ENCODE data around the gene SPA17.

SPA17 gene

GRCh38 chr11:124663861-124664260, 9.8 kb upstream of the SPA17 start:
- no peak for DNase-seq

- DNase-seq = no peak
Observed at GRCh38 chr11:124667601-124668000, 6.1 kb upstream of the SPA17 start.

GRCh38 chr11:124669193-124669592, 4.5 kb upstream of the SPA17 start:
- peak; percentile 5 for DNase-seq

GRCh38 chr11:124670732-124671131, 3.0 kb upstream of the SPA17 start:
- no peak for DNase-seq

- DNase-seq = no peak
Observed at GRCh38 chr11:124672536-124673215, 1.0 kb upstream of the SPA17 start.

GRCh38 chr11:124674168-124674517, 439 bp downstream of the SPA17 start:
- DNase-seq = no peak

- DNase-seq = no peak
Observed at GRCh38 chr11:124674571-124674970, 867 bp downstream of the SPA17 start.

- no peak for DNase-seq
Observed at GRCh38 chr11:124676386-124676785, 2.7 kb downstream of the SPA17 start.

DNA sequence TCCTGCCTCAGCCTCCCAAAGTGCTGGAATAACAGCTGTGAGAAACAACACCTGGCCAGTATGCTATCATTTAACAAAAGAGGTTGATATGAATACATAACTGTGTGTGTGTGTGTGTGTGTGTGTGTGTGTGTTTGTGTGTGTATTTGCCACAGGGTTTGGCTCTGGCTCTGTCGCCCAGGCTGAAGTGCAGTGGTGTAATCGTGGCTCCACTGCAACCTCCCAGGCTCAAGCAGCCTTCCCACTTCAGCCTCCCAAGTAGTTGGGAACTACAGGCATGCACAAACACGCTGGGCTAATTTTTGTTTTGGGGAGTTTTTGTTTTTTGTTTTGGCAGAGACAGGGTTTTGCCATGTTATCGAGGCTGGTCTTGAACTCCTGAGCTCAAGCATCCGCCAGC, 4.7 kb downstream of the SPA17 start:
- DNase-seq = no peak

DNA sequence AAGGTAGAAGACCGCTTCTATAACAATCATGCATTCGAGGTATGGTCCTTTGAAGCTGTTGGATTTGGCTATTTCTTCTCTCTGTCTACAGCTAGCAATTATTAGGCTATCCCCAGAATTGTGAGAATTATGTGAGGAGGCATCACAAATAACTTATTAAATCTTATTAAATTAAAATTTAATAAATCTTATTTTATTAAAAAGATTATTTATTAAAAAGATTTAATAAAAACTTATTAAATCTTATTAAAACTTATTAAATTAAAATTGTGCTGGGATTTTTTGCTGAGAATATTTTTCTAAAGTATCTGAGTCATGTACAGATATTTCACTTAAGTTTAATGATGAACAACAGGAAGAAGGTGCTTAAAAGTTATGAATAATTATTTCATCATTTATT, 7.7 kb downstream of the SPA17 start:
- DNase-seq = no peak

DNA sequence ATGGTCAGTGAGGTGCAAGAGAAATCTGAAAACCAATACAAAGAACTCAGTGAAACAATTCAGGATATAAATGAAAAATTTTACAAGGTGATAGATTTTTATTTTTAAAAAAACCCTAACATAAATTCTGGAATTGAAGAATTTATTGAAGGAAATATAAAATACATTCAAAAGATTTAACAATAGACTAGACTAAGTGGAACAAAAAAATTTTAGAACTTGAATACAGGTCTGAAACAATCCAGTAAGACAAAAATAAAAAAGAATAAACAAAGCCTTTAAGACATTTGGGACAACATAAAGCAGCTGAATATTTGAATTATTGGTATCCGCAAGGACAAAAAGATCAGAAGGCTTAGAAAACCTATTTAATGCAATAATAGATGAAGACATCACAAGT, 8.7 kb downstream of the SPA17 start:
- no peak for DNase-seq

DNA sequence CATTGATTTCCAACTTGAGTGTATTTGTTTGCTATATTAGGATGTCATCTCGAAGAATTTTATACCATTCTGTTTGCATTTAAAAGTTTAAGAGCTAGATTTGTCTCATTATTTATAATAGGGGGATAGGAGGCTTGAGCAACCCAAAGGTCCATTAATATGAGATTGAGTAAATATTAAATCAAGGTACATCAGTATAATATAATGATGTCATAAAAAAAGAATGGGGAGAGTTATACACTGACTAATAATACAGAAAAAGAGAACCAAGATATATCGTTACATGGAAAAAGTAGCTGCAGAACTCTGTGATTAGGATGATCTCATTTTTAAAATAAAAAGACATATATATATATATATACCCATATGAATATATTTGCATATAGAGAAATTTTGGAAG, 19.4 kb downstream of the SPA17 start:
- DNase-seq = no peak

DNA sequence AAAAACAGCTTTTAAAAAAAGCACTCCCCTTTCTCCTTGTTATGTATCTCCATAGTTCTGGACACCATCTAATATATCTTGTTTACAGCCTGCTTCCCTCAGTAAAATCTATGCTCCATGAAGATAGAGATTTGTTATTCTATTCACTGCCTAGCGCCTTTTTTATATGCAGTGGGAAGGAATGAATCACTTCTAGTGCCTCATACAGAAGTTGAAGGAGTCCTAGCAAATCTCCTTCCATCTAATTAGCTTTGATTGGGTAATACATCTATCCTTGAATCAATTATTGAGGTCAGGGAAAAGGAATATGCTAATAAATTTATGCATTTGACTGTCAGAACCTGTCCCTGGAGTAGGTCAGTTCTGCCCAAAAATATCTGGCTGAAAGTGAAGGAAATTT, 25.8 kb downstream of the SPA17 start:
- no peak for DNase-seq

GRCh38 chr11:124700028-124700427, 26.3 kb downstream of the SPA17 start:
- DNase-seq = no peak

DNA sequence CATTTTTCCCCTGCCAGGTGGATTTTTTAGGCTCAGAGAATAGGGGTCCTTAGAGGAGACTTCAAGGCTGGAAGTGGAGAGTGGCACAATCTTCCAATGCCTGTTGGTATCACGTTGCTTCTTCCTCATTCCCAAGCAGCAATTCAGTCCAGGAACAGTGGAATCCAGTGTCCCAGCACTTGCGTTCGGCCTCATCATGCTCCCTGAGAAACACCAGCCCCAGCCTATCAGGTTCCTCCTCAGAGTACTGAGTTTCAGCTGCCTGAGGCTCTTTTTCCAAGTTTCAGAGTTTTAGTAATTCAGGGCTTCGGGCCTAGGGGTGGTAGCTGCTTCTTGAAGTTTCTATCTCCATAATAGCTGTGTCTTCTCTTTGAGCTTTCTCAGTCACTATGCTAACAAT, 34.1 kb downstream of the SPA17 start:
- DNase-seq = no peak

DNA sequence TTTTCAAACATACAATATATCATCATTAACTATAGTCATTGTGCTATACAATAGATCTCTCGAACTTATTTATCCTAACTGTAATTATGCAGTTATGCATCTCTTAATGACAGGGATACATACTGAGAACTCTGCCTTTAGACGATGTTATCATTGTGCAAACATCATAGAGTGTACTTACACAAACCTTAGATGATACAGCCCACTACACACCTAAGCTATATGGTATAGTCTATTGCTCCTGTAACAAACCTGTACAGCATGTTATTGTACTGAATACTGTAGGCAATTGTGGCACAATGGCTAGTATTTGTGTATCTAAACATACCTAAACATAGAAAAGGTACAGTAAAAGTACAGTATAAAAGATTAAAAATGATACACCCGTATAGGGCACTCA, 38.7 kb downstream of the SPA17 start:
- no peak for DNase-seq

DNA sequence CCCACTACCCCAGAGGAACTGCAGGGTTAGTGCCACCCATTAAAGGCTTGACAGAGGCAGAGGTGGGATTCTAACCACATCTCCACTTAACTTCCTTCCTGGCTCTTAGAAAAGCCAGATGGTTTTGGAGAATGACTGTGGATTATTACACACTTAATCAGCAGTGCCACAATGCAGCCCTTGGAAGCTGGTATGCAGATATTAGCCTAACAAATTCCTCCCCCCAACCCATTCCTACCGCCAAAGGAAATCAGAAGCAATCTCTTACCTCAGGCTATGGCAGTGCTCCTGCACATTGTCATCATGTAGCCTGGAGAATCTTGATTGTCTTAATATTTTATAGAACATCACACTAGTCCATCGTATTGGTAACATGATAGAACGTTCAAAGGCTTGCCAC, 42.9 kb downstream of the SPA17 start:
- DNase-seq = no peak

DNA sequence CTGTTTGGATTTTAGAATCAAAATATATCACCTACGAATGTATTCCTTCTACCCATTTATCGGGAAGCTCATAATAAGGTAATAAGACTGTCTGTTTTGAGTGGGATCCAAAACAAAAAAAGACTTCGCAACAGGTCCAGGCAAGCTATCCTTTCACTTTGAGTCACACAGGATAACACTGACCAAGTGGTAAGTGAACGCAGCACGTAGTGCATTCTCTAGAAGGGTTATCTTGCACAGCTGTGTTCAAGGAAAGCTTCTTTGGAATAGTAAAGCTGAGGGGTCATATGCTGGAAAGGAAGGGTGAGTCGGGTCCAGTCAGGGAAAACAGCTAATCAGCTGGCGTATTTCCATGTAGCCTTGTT, 43.7 kb downstream of the SPA17 start:
- DNase-seq = no peak

DNA sequence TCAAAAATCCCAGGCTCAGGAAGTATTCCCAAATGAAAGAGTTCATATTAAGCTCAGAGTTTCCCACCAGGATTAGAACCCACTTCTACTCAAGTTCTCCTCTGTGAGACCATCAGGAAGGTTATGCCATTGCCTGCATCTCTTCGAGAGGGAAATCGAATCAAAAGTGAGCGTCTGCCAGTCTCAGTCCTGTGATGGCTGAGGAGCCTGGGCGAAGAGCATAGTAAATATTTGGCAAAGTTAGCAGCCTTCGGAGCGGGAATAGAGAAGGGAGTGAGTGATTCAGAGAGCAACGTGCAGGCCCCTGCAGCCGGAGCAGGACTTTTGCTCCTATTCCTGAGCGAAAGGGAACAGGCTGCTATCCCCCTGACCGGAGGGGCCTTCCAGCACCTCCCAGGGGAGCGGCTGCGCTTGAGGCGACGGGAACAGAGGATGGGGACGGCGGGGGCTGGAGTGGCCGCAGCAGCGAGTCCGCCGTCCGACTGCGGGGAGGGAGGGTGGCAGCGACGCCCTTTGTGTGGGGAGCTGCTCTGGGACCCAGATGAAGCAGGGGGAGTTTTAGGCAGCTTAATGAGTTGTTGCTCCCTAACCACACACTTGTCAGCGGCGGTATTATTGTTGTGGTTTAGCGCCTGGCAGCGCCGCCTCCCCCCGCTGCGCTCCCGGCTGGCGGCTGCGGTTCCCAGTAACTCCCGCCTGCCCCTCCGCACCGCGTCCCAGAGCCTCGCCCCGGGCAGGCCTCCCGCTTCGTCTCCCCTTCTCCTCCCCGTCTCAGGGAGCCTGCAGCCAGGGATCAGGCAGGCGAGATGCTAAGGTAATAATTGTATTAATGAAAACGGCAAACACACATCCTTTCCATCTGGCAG, 44.3 kb downstream of the SPA17 start:
- no peak for DNase-seq

- DNase-seq = no peak
Observed at GRCh38 chr11:124718801-124719200, 45.1 kb downstream of the SPA17 start.

- DNase-seq = no peak
Observed at GRCh38 chr11:124719534-124719933, 45.8 kb downstream of the SPA17 start.

- DNase-seq = no peak
Observed at GRCh38 chr11:124722176-124722575, 48.5 kb downstream of the SPA17 start.

DNA sequence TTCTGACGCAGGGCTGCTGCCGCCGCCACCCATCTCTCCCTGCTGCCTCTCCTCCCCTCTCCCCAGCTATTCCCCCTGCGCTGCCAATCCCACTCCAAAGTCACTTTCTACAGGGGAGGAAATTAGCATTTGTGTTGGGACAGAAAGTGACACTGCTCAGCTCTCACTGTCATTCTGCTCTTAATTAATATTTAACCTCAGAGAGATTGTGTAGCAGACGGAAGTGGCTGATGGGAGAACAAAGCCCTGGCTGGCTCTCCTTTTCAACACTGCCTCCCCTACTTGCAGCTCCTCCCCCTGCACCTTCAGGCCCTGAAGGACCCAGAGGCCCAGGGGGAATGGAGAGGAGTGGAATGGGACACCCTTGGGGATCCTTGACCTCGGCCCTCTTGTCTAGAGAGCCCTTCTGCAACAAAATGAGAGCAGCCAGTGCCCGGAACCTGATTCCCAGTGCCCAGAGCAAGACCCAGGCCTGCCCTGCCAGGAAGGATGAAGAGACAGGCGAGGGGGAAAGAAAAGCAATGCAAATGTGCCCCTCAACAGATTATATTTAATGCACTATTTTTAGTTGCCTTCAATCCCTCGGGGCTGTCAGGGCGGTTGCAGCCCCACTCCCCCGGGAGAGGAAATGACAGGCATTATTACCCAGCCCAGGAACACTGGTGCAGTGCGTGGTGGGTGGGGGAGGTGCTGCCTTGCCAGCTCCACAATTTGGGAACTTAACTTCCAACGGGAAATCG, 51.4 kb downstream of the SPA17 start:
- DNase-seq = no peak

GRCh38 chr11:124725719-124726105, 52.0 kb downstream of the SPA17 start:
- DNase-seq = no peak
